ENCODE results near the gene RPL5.

RPL5 gene

DNA sequence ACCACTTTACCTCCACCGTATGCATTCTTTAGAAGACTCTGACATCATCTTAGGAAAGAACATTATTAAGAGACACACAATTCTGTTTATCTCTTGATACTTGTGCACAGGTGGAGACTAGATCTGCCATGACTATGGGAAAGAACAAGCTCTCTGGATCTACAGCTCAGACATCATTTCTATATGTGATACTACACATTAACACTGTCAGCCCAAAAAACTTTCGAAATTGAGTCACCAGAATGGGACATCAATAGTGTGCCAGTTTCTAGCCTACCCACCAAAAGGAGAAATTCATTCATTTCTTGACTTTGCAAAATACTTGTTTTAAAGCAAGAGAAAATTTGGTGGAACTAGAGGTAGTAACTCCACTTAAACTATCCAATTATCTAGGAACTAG lies 41.0 kb upstream of the RPL5 start (continued):
- TF ChIP-seq, protein P1, sequence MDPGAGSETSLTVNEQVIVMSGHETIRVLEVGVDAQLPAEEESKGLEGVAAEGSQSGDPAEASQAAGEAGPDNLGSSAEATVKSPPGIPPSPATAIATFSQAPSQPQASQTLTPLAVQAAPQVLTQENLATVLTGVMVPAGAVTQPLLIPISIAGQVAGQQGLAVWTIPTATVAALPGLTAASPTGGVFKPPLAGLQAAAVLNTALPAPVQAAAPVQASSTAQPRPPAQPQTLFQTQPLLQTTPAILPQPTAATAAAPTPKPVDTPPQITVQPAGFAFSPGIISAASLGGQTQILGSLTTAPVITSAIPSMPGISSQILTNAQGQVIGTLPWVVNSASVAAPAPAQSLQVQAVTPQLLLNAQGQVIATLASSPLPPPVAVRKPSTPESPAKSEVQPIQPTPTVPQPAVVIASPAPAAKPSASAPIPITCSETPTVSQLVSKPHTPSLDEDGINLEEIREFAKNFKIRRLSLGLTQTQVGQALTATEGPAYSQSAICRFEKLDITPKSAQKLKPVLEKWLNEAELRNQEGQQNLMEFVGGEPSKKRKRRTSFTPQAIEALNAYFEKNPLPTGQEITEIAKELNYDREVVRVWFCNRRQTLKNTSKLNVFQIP (CRISPR knock-in tag; IDR thresholded peaks at IDR 0.05; ENCODE audit: borderline replicate concordance, low read depth), result no peak
- TF ChIP-seq ESRRG (CRISPR knock-in tag; IDR thresholded peaks at IDR 0.05), result no peak
- TF ChIP-seq ZNF565 (CRISPR knock-in tag; conservative IDR thresholded peaks at IDR 0.05; ENCODE audit: low read depth), result no peak

DNA sequence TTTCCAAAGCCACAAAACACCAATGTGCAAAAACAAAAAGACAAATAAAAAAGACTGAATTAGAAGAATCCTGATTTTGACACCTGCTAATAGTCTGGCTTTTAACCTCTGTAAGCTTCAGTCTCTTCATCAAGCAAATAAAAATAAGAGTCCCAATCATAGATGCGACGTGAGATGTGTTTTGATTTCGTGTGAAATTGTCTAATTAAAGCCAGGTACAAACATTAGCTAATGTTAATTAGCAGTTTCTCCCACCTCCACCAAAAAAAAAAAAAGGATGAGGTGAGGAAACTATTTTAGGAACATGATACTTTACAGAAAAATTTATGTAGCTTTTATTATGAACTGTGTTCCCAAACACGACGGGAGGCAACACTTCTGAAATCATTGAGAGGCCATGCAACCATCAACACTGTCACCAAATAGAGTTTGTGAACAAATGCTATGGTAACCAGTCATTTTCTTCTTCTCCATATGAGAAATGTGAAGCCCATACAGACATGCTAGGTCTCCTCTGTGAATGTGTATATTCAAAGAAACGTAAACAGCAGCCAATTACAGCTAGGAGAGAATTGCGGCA lies 40.3 kb upstream of the RPL5 start:
- ATAC-seq, result no peak
- TF ChIP-seq PPARA (CRISPR knock-in tag; IDR thresholded peaks at IDR 0.05; ENCODE audit: borderline replicate concordance), result no peak
- TF ChIP-seq, protein P2, sequence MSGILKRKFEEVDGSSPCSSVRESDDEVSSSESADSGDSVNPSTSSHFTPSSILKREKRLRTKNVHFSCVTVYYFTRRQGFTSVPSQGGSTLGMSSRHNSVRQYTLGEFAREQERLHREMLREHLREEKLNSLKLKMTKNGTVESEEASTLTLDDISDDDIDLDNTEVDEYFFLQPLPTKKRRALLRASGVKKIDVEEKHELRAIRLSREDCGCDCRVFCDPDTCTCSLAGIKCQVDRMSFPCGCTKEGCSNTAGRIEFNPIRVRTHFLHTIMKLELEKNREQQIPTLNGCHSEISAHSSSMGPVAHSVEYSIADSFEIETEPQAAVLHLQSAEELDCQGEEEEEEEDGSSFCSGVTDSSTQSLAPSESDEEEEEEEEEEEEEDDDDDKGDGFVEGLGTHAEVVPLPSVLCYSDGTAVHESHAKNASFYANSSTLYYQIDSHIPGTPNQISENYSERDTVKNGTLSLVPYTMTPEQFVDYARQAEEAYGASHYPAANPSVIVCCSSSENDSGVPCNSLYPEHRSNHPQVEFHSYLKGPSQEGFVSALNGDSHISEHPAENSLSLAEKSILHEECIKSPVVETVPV (CRISPR knock-in tag; IDR thresholded peaks at IDR 0.05), result no peak
- no peak for TF ChIP-seq TOX (CRISPR knock-in tag; IDR thresholded peaks at IDR 0.05; ENCODE audit: borderline replicate concordance)
- no peak for TF ChIP-seq ZFP30 (CRISPR knock-in tag; IDR thresholded peaks at IDR 0.05)
- TF ChIP-seq, protein P3, sequence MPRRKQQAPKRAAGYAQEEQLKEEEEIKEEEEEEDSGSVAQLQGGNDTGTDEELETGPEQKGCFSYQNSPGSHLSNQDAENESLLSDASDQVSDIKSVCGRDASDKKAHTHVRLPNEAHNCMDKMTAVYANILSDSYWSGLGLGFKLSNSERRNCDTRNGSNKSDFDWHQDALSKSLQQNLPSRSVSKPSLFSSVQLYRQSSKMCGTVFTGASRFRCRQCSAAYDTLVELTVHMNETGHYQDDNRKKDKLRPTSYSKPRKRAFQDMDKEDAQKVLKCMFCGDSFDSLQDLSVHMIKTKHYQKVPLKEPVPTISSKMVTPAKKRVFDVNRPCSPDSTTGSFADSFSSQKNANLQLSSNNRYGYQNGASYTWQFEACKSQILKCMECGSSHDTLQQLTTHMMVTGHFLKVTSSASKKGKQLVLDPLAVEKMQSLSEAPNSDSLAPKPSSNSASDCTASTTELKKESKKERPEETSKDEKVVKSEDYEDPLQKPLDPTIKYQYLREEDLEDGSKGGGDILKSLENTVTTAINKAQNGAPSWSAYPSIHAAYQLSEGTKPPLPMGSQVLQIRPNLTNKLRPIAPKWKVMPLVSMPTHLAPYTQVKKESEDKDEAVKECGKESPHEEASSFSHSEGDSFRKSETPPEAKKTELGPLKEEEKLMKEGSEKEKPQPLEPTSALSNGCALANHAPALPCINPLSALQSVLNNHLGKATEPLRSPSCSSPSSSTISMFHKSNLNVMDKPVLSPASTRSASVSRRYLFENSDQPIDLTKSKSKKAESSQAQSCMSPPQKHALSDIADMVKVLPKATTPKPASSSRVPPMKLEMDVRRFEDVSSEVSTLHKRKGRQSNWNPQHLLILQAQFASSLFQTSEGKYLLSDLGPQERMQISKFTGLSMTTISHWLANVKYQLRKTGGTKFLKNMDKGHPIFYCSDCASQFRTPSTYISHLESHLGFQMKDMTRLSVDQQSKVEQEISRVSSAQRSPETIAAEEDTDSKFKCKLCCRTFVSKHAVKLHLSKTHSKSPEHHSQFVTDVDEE (CRISPR knock-in tag; IDR thresholded peaks at IDR 0.05), result no peak
- TF ChIP-seq GLIS3 (CRISPR knock-in tag; IDR thresholded peaks at IDR 0.05), result no peak
- no peak for TF ChIP-seq CSDC2 (CRISPR knock-in tag; IDR thresholded peaks at IDR 0.05)
- no peak for TF ChIP-seq ARNTL (CRISPR knock-in tag; IDR thresholded peaks at IDR 0.05; ENCODE audit: borderline replicate concordance, low read depth)

DNA sequence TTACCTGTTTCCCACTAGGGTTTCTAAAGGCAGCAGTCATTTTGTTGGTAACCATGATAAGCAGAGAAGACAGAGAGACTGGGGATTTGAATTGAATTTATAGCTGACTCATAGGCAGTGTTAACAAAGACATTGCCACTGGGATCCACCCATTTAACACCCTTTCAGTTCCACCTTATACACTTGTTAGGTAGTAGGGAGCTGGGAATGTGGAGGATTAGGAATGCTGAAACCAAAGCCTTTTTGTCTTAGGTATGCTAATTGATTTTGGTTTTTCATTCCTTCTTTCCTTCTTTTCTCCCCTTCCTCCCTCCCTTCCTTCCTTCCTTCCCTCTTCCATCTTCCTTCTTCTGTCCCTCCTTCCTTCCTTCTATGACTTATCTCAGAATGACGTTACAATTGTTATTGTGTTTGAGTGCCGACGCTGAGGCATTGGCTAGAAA lies 39.5 kb upstream of the RPL5 start:
- TF ChIP-seq, protein P2 (CRISPR knock-in tag; IDR thresholded peaks at IDR 0.05), result no peak
- TF ChIP-seq BACH2 (CRISPR knock-in tag; IDR thresholded peaks at IDR 0.05; ENCODE audit: borderline replicate concordance), result no peak
- no peak for TF ChIP-seq RARB (CRISPR knock-in tag; IDR thresholded peaks at IDR 0.05)
- TF ChIP-seq ISL1 (CRISPR knock-in tag; IDR thresholded peaks at IDR 0.05), result no peak
- no peak for TF ChIP-seq ZFP3 (CRISPR knock-in tag; IDR thresholded peaks at IDR 0.05)
- TF ChIP-seq ZNF565 (CRISPR knock-in tag; conservative IDR thresholded peaks at IDR 0.05; ENCODE audit: low read depth), result no peak
- ATAC-seq, result no peak

DNA sequence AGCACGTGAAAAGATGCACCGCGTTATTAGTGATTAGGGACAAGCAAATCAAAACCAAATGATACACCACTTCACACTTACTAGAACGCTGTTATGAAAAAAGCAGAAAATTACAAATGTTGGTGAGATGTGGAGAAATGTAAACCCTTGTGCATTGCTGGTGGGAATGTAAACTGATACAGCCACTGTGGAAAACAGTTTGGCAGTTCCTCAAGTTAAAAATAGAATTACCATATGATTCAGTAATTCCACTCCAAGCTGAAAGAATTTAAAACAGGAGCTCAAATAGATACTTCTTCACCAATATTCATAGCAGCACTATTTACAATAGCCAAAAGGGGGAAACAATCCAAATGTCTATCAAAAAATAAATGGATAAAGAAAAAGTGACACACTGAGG lies 36.7 kb upstream of the RPL5 start:
- ATAC-seq, result peak; percentile 51; the same call in 2 of the 3 replicates
- TF ChIP-seq, protein P4, sequence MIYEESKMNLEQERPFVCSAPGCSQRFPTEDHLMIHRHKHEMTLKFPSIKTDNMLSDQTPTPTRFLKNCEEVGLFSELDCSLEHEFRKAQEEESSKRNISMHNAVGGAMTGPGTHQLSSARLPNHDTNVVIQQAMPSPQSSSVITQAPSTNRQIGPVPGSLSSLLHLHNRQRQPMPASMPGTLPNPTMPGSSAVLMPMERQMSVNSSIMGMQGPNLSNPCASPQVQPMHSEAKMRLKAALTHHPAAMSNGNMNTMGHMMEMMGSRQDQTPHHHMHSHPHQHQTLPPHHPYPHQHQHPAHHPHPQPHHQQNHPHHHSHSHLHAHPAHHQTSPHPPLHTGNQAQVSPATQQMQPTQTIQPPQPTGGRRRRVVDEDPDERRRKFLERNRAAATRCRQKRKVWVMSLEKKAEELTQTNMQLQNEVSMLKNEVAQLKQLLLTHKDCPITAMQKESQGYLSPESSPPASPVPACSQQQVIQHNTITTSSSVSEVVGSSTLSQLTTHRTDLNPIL (CRISPR knock-in tag; IDR thresholded peaks at IDR 0.05; ENCODE audit: low read depth), result no peak
- TF ChIP-seq, protein P5, sequence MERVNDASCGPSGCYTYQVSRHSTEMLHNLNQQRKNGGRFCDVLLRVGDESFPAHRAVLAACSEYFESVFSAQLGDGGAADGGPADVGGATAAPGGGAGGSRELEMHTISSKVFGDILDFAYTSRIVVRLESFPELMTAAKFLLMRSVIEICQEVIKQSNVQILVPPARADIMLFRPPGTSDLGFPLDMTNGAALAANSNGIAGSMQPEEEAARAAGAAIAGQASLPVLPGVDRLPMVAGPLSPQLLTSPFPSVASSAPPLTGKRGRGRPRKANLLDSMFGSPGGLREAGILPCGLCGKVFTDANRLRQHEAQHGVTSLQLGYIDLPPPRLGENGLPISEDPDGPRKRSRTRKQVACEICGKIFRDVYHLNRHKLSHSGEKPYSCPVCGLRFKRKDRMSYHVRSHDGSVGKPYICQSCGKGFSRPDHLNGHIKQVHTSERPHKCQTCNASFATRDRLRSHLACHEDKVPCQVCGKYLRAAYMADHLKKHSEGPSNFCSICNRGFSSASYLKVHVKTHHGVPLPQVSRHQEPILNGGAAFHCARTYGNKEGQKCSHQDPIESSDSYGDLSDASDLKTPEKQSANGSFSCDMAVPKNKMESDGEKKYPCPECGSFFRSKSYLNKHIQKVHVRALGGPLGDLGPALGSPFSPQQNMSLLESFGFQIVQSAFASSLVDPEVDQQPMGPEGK (CRISPR knock-in tag; IDR thresholded peaks at IDR 0.05; ENCODE audit: borderline replicate concordance), result no peak
- TF ChIP-seq OSR1 (CRISPR knock-in tag; IDR thresholded peaks at IDR 0.05) (no peak), ZNF565 (CRISPR knock-in tag; conservative IDR thresholded peaks at IDR 0.05; ENCODE audit: low read depth) (no peak), ZC3H10 (CRISPR knock-in tag; IDR thresholded peaks at IDR 0.05) (no peak), ISL1 (CRISPR knock-in tag; IDR thresholded peaks at IDR 0.05) (no peak), ZFP30 (CRISPR knock-in tag; IDR thresholded peaks at IDR 0.05) (no peak), ZNF70 (CRISPR knock-in tag; IDR thresholded peaks at IDR 0.05) (no peak), GLIS3 (CRISPR knock-in tag; IDR thresholded peaks at IDR 0.05) (no peak), ESRRG (CRISPR knock-in tag; IDR thresholded peaks at IDR 0.05) (no peak), ARNTL (CRISPR knock-in tag; IDR thresholded peaks at IDR 0.05; ENCODE audit: borderline replicate concordance, low read depth) (no peak), ZNF8 (CRISPR knock-in tag; IDR thresholded peaks at IDR 0.05) (no peak), BACH2 (CRISPR knock-in tag; IDR thresholded peaks at IDR 0.05; ENCODE audit: borderline replicate concordance) (no peak), PPARA (CRISPR knock-in tag; IDR thresholded peaks at IDR 0.05; ENCODE audit: borderline replicate concordance) (no peak)
- TF ChIP-seq, protein P2 (CRISPR knock-in tag; IDR thresholded peaks at IDR 0.05), result no peak
- TF ChIP-seq, protein P1 (CRISPR knock-in tag; IDR thresholded peaks at IDR 0.05; ENCODE audit: borderline replicate concordance, low read depth), result no peak
